Prostate gland (tissue), 2 donors: ENCODE results near the gene EMP2. TPM values are rescaled to one million over a fixed set of nuclear protein-coding genes. Genes with fewer than 3 reads are reported as not detected.

ENCODE experiments used
- DNase-seq: peaks from one replicate; pipeline ENCODE4 v3.0.0-alpha.2; 2019; ENCODE audit warnings: low spot score
- H3K27ac ChIP-seq, 2 donors: fragments of 200-600 bp; sonication (generic); 2 replicates each; pipeline ENCODE4 v1.5.1; 2017 to 2019
- H3K27me3 ChIP-seq: fragments of 200-600 bp; sonication (generic); replicated peaks from 2 replicates; pipeline ENCODE4 v1.5.1; 2019; ENCODE audit not compliant: insufficient read depth
- H3K36me3 ChIP-seq, 2 donors: fragments of 200-600 bp; sonication (generic); 1 replicate in 1 of 2; 2 replicates in 1 of 2; pipeline versions ENCODE4 v1.5.1 to v1.8.1; 2017 to 2019
- H3K4me1 ChIP-seq: fragments of 200-600 bp; sonication (generic); replicated peaks from 2 replicates; pipeline ENCODE4 v1.5.1; 2019
- H3K4me3 ChIP-seq, 2 donors: fragments of 200-600 bp; sonication (generic); 2 replicates each; pipeline ENCODE4 v1.5.1; 2017 to 2019
- H3K9me3 ChIP-seq: fragments of 200-600 bp; sonication (generic); 2 replicates; pipeline ENCODE4 v1.5.1; 2017
- CTCF ChIP-seq, 4 experiments: fragments of 200-600 bp in 2 of 4; fragments of 450-650 bp in 2 of 4; sonication (generic) in 2 of 4; IDR thresholded peaks; 1 replicate in 3 of 4; 2 replicates in 1 of 4; pipeline ENCODE4 v1.5.1; 2016 to 2019; ENCODE audit warnings: antibody characterized with exemption in 4 of 4, mild to moderate bottlenecking in 2 of 4, moderate library complexity in 2 of 4
- POLR2A ChIP-seq: fragments of 450-650 bp; IDR thresholded peaks from one replicate; pipeline ENCODE4 v1.6.1; 2016; ENCODE audit warnings: antibody characterized with exemption, mild to moderate bottlenecking
- POLR2AphosphoS5 ChIP-seq: sonication (generic); formaldehyde crosslinking; IDR thresholded peaks from one replicate; pipeline ENCODE4 v1.6.1; 2017; ENCODE audit warnings: antibody characterized with exemption
- WGBS: methylation state at CpG from one replicate; pipeline ENCODE4 v1.1.5; 2018; 5-methylcytosine and 5-hydroxymethylcytosine counted together
- intact Hi-C: fragments of 100-400 bp; cut with DNase I; formaldehyde crosslinking; loops from one replicate; pipeline ENCODE4 v1.14.2; 2022
- total RNA-seq, 2 donors: library from RNA; depleted of rRNA; stranded (reverse); fragments of >200 nt; gene quantifications; one replicate each; pipeline ENCODE4 v1.1.0, GENCODE V29; 2016

EMP2 gene
- total RNA-seq, 2 donors from 2014 or later, result 40.8 to 87.2 TPM

GRCh38 chr16:10497132-10498101 lies 83.0 kb downstream of the EMP2 start:
- Histone ChIP-seq H3K27me3 (no peaks in the 10 kb centered on the region), H3K9me3 (no peaks in the 10 kb centered on the region), H3K4me3 (no peak overlapping the region), H3K4me1 (no peaks in the 10 kb centered on the region), H3K36me3 (no peaks in the 10 kb centered on the region), H3K27ac (no peak overlapping the region)
- no peak for DNase-seq
- 89% methylated on average over 13 of the region's 13 CpGs for WGBS
- TF ChIP-seq CTCF (IDR thresholded peaks at IDR 0.05), result no peak
- no peak for TF ChIP-seq POLR2A
- no peak for TF ChIP-seq POLR2AphosphoS5
- intact Hi-C loops, result no loop called here

- 94% methylated on average over 6 of the region's 6 CpGs for WGBS
- no peak for DNase-seq
- Histone ChIP-seq H3K9me3 (no peaks in the 10 kb centered on the region), H3K27ac (no peak overlapping the region), H3K27me3 (no peaks in the 10 kb centered on the region), H3K4me3 (no peak overlapping the region), H3K36me3 (no peaks in the 10 kb centered on the region), H3K4me1 (no peaks in the 10 kb centered on the region)
- TF ChIP-seq POLR2AphosphoS5 (no peak), CTCF (IDR thresholded peaks at IDR 0.05) (no peak), POLR2A (no peak)
- intact Hi-C loops, result no loop called here
These were observed 85.4 kb downstream of the EMP2 start for GRCh38 chr16:10495031-10495345.

- Histone ChIP-seq H3K4me1 (no peaks in the 10 kb centered on the region), H3K9me3 (no peaks in the 10 kb centered on the region), H3K27ac (no peak overlapping the region), H3K36me3 (no peaks in the 10 kb centered on the region), H3K27me3 (no peaks in the 10 kb centered on the region), H3K4me3 (no peak overlapping the region)
- 97% methylated on average over 5 of the region's 5 CpGs for WGBS
- intact Hi-C loops, result no loop called here
- TF ChIP-seq CTCF (IDR thresholded peaks at IDR 0.05) (no peak), POLR2AphosphoS5 (no peak), POLR2A (no peak)
- DNase-seq, result no peak
These were observed 85.9 kb downstream of the EMP2 start for GRCh38 chr16:10494343-10495030.

- Histone ChIP-seq H3K9me3 (no peaks in the 10 kb centered on the region), H3K4me1 (no peaks in the 10 kb centered on the region), H3K27ac (no peak overlapping the region), H3K36me3 (no peaks in the 10 kb centered on the region), H3K27me3 (no peaks in the 10 kb centered on the region), H3K4me3 (no peak overlapping the region)
- intact Hi-C loops, result no loop called here
- no peak for TF ChIP-seq POLR2AphosphoS5
- no peak for TF ChIP-seq CTCF (IDR thresholded peaks at IDR 0.05)
- no peak for TF ChIP-seq POLR2A
- whole genome bisulfite sequencing, result 94% methylated on average over 8 of the region's 8 CpGs
- no peak for DNase-seq
These were observed 87.1 kb downstream of the EMP2 start for GRCh38 chr16:10493276-10493675.
